IPS-18a (cell line): ENCODE results near the gene DHRS11.

Source experiments
- H3K27ac ChIP-seq: one replicate; pipeline ENCODE4 v1.5.1; 2013; ENCODE audit warnings: low read length
- H3K27me3 ChIP-seq: one replicate; pipeline ENCODE4 v1.6.1; 2013; ENCODE audit warnings: mild to moderate bottlenecking, low read length; ENCODE audit not compliant: control insufficient read depth, insufficient read depth
- H3K36me3 ChIP-seq: one replicate; pipeline ENCODE4 v1.6.1; 2013; ENCODE audit warnings: low read depth, low read length; ENCODE audit not compliant: control insufficient read depth
- H3K4me1 ChIP-seq: one replicate; pipeline ENCODE4 v1.6.1; 2013; ENCODE audit warnings: low read depth, low read length; ENCODE audit not compliant: control insufficient read depth
- H3K4me3 ChIP-seq: one replicate; pipeline ENCODE4 v1.5.1; 2013; ENCODE audit warnings: low read length
- H3K9ac ChIP-seq: one replicate; pipeline ENCODE4 v1.6.1; 2013; ENCODE audit warnings: mild to moderate bottlenecking, low read length, moderate library complexity
- H3K9me3 ChIP-seq: one replicate; pipeline ENCODE4 v1.6.1; 2013; ENCODE audit warnings: low read depth, low read length; ENCODE audit not compliant: control insufficient read depth

DHRS11 gene

GRCh38 chr17:36566081-36566480, 25.6 kb upstream of the DHRS11 start:
- no peak overlapping the region for H3K27ac ChIP-seq
- no peaks in the 10 kb centered on the region for H3K27me3 ChIP-seq
- H3K9me3 ChIP-seq = no peaks in the 10 kb centered on the region
- H3K4me3 ChIP-seq = no peak overlapping the region
- peaks cover 47% of the 10 kb centered on the region for H3K36me3 ChIP-seq
- no peak overlapping the region for H3K9ac ChIP-seq
- H3K4me1 ChIP-seq = no peaks in the 10 kb centered on the region

- Histone ChIP-seq H3K27me3 (no peaks in the 10 kb centered on the region), H3K9me3 (no peaks in the 10 kb centered on the region), H3K4me3 (no peak overlapping the region), H3K27ac (no peak overlapping the region), H3K36me3 (peaks cover 35% of the 10 kb centered on the region), H3K4me1 (no peaks in the 10 kb centered on the region), H3K9ac (no peak overlapping the region)
Observed at GRCh38 chr17:36575028-36575427, 16.7 kb upstream of the DHRS11 start.

GRCh38 chr17:36576793-36577192, 14.9 kb upstream of the DHRS11 start:
- Histone ChIP-seq H3K27ac (no peak overlapping the region), H3K36me3 (peaks cover 36% of the 10 kb centered on the region), H3K4me3 (no peak overlapping the region), H3K4me1 (no peaks in the 10 kb centered on the region), H3K9ac (no peak overlapping the region), H3K9me3 (no peaks in the 10 kb centered on the region), H3K27me3 (no peaks in the 10 kb centered on the region)

DNA sequence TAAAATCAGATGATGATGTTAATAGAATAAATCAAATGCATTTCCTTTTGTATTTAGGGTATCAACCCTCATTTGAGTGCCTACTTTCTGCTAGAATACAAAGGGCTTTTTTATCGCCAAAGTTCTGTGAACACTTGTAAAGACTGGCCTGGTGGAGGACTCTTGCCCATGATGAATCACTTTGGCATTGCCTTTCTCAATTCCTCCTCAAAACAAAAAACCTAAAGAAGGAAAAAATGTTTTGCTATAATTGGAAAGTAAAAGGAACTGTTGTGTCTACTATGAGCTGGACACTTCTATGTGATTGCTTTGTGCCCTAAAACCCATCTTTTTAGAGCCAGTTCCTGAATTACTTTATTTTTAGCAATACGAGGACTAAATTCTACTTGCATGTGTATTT, 13.0 kb upstream of the DHRS11 start:
- H3K27ac ChIP-seq = no peak overlapping the region
- peaks cover 39% of the 10 kb centered on the region for H3K36me3 ChIP-seq

GRCh38 chr17:36583787-36584186, 7.9 kb upstream of the DHRS11 start:
- Histone ChIP-seq H3K4me3 (no peak overlapping the region), H3K36me3 (peaks cover 64% of the 10 kb centered on the region), H3K4me1 (no peaks in the 10 kb centered on the region), H3K9ac (no peak overlapping the region), H3K27ac (no peak overlapping the region), H3K9me3 (no peaks in the 10 kb centered on the region), H3K27me3 (no peaks in the 10 kb centered on the region)

More for the DNA sequence above, 13.0 kb upstream of the DHRS11 start:
- no peaks in the 10 kb centered on the region for H3K4me1 ChIP-seq
- no peak overlapping the region for H3K4me3 ChIP-seq
- H3K9ac ChIP-seq = no peak overlapping the region
- H3K27me3 ChIP-seq = no peaks in the 10 kb centered on the region
- no peaks in the 10 kb centered on the region for H3K9me3 ChIP-seq

GRCh38 chr17:36586138-36586537, 5.5 kb upstream of the DHRS11 start:
- H3K27ac ChIP-seq = no peak overlapping the region
- H3K9me3 ChIP-seq = no peaks in the 10 kb centered on the region
- H3K4me1 ChIP-seq = no peaks in the 10 kb centered on the region
- H3K36me3 ChIP-seq = peaks cover 59% of the 10 kb centered on the region
- no peaks in the 10 kb centered on the region for H3K27me3 ChIP-seq
- H3K4me3 ChIP-seq = no peak overlapping the region
- H3K9ac ChIP-seq = no peak overlapping the region

DNA sequence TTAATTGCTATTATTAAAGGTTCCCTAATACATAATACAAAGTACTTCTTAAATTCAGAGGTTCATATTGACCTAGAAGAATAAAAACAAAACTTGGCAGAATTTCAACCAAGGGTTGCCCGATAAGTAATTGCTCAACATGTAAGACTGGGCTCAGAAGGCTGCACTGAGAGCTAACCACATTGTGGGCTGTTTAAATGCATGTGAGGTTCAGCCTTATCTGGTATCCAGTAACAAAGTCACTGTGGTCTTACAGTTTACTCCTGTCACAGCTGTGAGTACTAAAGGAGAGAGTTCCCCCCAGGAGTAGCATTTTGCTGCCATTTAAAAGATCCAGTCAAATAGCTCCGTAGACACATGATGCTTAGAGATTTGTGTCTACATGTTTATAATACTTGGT, 1.6 kb upstream of the DHRS11 start:
- H3K36me3 ChIP-seq = peaks cover 34% of the 10 kb centered on the region
- H3K4me1 ChIP-seq = no peaks in the 10 kb centered on the region
- no peaks in the 10 kb centered on the region for H3K27me3 ChIP-seq
- H3K9me3 ChIP-seq = no peaks in the 10 kb centered on the region
- H3K4me3 ChIP-seq = no peak overlapping the region
- no peak overlapping the region for H3K9ac ChIP-seq
- no peak overlapping the region for H3K27ac ChIP-seq

DNA sequence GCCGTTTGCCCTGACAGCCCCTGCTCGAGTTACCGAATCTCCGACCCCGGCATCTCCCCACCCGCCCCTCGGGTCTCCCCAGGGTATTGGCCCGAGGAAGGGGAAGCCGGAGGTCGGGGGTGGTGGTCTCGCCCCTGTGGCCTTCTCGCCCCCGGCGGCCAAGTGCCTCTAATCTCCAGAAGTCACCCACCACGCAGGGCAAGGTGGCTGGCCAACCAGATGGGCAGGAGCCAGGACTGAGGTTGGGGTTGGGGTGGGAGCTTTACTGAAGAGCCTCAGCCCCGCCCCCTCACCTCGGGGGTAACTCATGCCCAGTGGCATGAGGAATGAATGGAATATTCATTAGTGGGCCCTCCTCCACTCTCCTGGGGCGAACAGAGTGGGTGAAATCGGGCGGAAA, 637 bp downstream of the DHRS11 start:
- H3K4me1 ChIP-seq = no peaks in the 10 kb centered on the region
- H3K9ac ChIP-seq = peak overlapping the region; percentile 53
- H3K9me3 ChIP-seq = no peaks in the 10 kb centered on the region
- H3K27ac ChIP-seq = no peak overlapping the region
- H3K27me3 ChIP-seq = no peaks in the 10 kb centered on the region
- H3K36me3 ChIP-seq = peaks cover 24% of the 10 kb centered on the region
- peak overlapping the region; percentile 66 for H3K4me3 ChIP-seq

GRCh38 chr17:36592716-36593321, 1.1 kb downstream of the DHRS11 start:
- no peak overlapping the region for H3K27ac ChIP-seq
- H3K27me3 ChIP-seq = no peaks in the 10 kb centered on the region
- H3K36me3 ChIP-seq = peaks cover 20% of the 10 kb centered on the region
- H3K9me3 ChIP-seq = no peaks in the 10 kb centered on the region
- H3K4me3 ChIP-seq = peak overlapping the region; percentile 66
- H3K9ac ChIP-seq = peak overlapping the region; percentile 53
- H3K4me1 ChIP-seq = no peaks in the 10 kb centered on the region

GRCh38 chr17:36593656-36594316, 2.1 kb downstream of the DHRS11 start:
- H3K9ac ChIP-seq = no peak overlapping the region
- peak overlapping the region; percentile 66 for H3K4me3 ChIP-seq
- H3K9me3 ChIP-seq = no peaks in the 10 kb centered on the region
- no peaks in the 10 kb centered on the region for H3K27me3 ChIP-seq
- peaks cover 17% of the 10 kb centered on the region for H3K36me3 ChIP-seq
- no peak overlapping the region for H3K27ac ChIP-seq
- no peaks in the 10 kb centered on the region for H3K4me1 ChIP-seq

GRCh38 chr17:36594626-36595401, 3.1 kb downstream of the DHRS11 start:
- Histone ChIP-seq H3K4me1 (no peaks in the 10 kb centered on the region), H3K27me3 (no peaks in the 10 kb centered on the region), H3K4me3 (no peak overlapping the region), H3K9ac (no peak overlapping the region), H3K9me3 (no peaks in the 10 kb centered on the region), H3K36me3 (peaks cover 12% of the 10 kb centered on the region), H3K27ac (no peak overlapping the region)
